PFSK-1 (cell line): ENCODE results near the gene SPAG9.

Experiments used
- FOXP2 ChIP-seq: optimal IDR thresholded peaks from 2 replicates; pipeline ENCODE3; 2011; ENCODE audit warnings: borderline replicate concordance, control low read depth, inconsistent platforms; ENCODE audit not compliant: insufficient read depth; ENCODE audit errors: extremely low read length, extremely low read depth
- POLR2AphosphoS5 ChIP-seq: IDR thresholded peaks from 2 replicates; pipeline ENCODE4 v1.6.1; 2012; ENCODE audit warnings: low read depth, mild to moderate bottlenecking, control low read depth, low read length, moderate library complexity
- REST ChIP-seq, 2 experiments: IDR thresholded peaks; 2 replicates each; pipeline versions ENCODE4 v1.6.1 to v1.8.0; 2011 to 2012; ENCODE audit warnings: low read depth in 2 of 2, low read length in 2 of 2, control low read depth in 1 of 2, inconsistent platforms in 1 of 2, mild to moderate bottlenecking in 1 of 2, moderate library complexity in 1 of 2; ENCODE audit not compliant: insufficient read depth in 1 of 2
- SIN3A ChIP-seq: IDR thresholded peaks from 2 replicates; pipeline ENCODE4 v1.6.1; 2012; ENCODE audit warnings: mild to moderate bottlenecking, low read length, moderate library complexity, borderline replicate concordance; ENCODE audit not compliant: insufficient read depth
- TAF1 ChIP-seq: IDR thresholded peaks from 2 replicates; pipeline ENCODE4 v1.6.1; 2012; ENCODE audit warnings: low read length, control low read depth, borderline replicate concordance; ENCODE audit not compliant: insufficient read depth

SPAG9 gene

GRCh38 chr17:51056813-51057510 lies 63.7 kb downstream of the SPAG9 start:
- no peak for TF ChIP-seq TAF1
- TF ChIP-seq SIN3A = no peak

GRCh38 chr17:51054748-51055147 lies 65.9 kb downstream of the SPAG9 start:
- no peak for TF ChIP-seq FOXP2
- TF ChIP-seq TAF1 = no peak
- no peak for TF ChIP-seq POLR2AphosphoS5
- no peak for TF ChIP-seq REST (IDR thresholded peaks at IDR 0.05; ENCODE audit: insufficient read depth in 1 of 2, low read depth in 2 of 2, low read length in 2 of 2)
- no peak for TF ChIP-seq SIN3A

- TF ChIP-seq FOXP2 (no peak), POLR2AphosphoS5 (no peak), SIN3A (no peak), REST (IDR thresholded peaks at IDR 0.05; ENCODE audit: insufficient read depth in 1 of 2, low read depth in 2 of 2, low read length in 2 of 2) (no peak), TAF1 (no peak)
Measured at GRCh38 chr17:51052235-51052634, 68.4 kb downstream of the SPAG9 start.

- TF ChIP-seq POLR2AphosphoS5 (no peak), FOXP2 (no peak), REST (IDR thresholded peaks at IDR 0.05; ENCODE audit: insufficient read depth in 1 of 2, low read depth in 2 of 2, low read length in 2 of 2) (no peak), SIN3A (no peak)
Measured at GRCh38 chr17:51050291-51051033, 70.2 kb downstream of the SPAG9 start.

GRCh38 chr17:51046514-51047384 lies 73.9 kb downstream of the SPAG9 start:
- TF ChIP-seq SIN3A (no peak), POLR2AphosphoS5 (no peak), REST (IDR thresholded peaks at IDR 0.05; ENCODE audit: insufficient read depth in 1 of 2, low read depth in 2 of 2, low read length in 2 of 2) (no peak), FOXP2 (no peak), TAF1 (no peak)
